DND-41 (cell line): ENCODE measurements around the gene PCGF3.

Experiments
- ATAC-seq: fragments of 200-7000 bp; cut with Tn5 transposase; 3 replicates; pipeline ENCODE4 v1.9.1; 2021; ENCODE audit warnings: low read depth; ENCODE audit not compliant: insufficient read depth
- DNase-seq: peaks from one replicate; pipeline ENCODE4 v3.0.0-alpha.2; 2020
- H2AFZ ChIP-seq: 2 replicates; pipeline ENCODE4 v1.6.0; 2012; ENCODE audit warnings: low read depth, low read length
- H3K27ac ChIP-seq: 2 replicates; pipeline ENCODE4 v1.5.1; 2012; ENCODE audit warnings: low read length, inconsistent platforms
- H3K27me3 ChIP-seq: fragments of 200-600 bp; sonication (generic); 2 replicates; pipeline ENCODE4 v1.6.0; 2012; ENCODE audit warnings: low read length, mild to moderate bottlenecking, inconsistent platforms; ENCODE audit not compliant: insufficient read depth, poor library complexity
- H3K36me3 ChIP-seq: 2 replicates; pipeline ENCODE4 v1.5.1; 2012; ENCODE audit warnings: low read length, inconsistent platforms; ENCODE audit not compliant: insufficient read depth
- H3K4me1 ChIP-seq: 2 replicates; pipeline ENCODE4 v1.5.1; 2012; ENCODE audit warnings: mild to moderate bottlenecking, low read length; ENCODE audit not compliant: insufficient read depth
- H3K4me2 ChIP-seq: 2 replicates; pipeline ENCODE4 v1.6.0; 2012; ENCODE audit warnings: mild to moderate bottlenecking, moderate library complexity, low read length, inconsistent platforms; ENCODE audit not compliant: insufficient read depth
- H3K4me3 ChIP-seq, 2 experiments: fragments of 200-600 bp in 1 of 2; shearing (Covaris generic) in 1 of 2; 2 replicates each; pipeline ENCODE4 v1.5.1; 2012 to 2016; ENCODE audit warnings: inconsistent platforms in 2 of 2, low read length in 2 of 2, mild to moderate bottlenecking in 2 of 2, low read depth in 1 of 2, moderate library complexity in 1 of 2
- H3K79me2 ChIP-seq: 2 replicates; pipeline ENCODE4 v1.6.0; 2012; ENCODE audit warnings: low read length, inconsistent platforms; ENCODE audit not compliant: insufficient read depth
- H3K9ac ChIP-seq: 2 replicates; pipeline ENCODE4 v1.6.0; 2012; ENCODE audit warnings: low read depth, mild to moderate bottlenecking, inconsistent platforms, low read length, moderate library complexity
- H3K9me3 ChIP-seq: 2 replicates; pipeline ENCODE4 v1.5.1; 2012; ENCODE audit warnings: low read length, moderate library complexity, mild to moderate bottlenecking, inconsistent platforms; ENCODE audit not compliant: insufficient read depth, severe bottlenecking
- H4K20me1 ChIP-seq: 2 replicates; pipeline ENCODE4 v1.6.0; 2012; ENCODE audit warnings: low read length; ENCODE audit not compliant: insufficient read depth
- CTCF ChIP-seq: IDR thresholded peaks from 2 replicates; pipeline ENCODE4 v1.5.1; 2012; ENCODE audit warnings: borderline replicate concordance, low read length, moderate library complexity, mild to moderate bottlenecking; ENCODE audit not compliant: poor library complexity, severe bottlenecking; ENCODE audit errors: extremely low read depth
- EZH2 ChIP-seq: IDR thresholded peaks from 3 replicates; pipeline ENCODE4 v1.6.1; 2012; ENCODE audit warnings: borderline replicate concordance, low read depth, mild to moderate bottlenecking, moderate library complexity, low read length, inconsistent platforms; ENCODE audit not compliant: severe bottlenecking

Gene PCGF3

DNA sequence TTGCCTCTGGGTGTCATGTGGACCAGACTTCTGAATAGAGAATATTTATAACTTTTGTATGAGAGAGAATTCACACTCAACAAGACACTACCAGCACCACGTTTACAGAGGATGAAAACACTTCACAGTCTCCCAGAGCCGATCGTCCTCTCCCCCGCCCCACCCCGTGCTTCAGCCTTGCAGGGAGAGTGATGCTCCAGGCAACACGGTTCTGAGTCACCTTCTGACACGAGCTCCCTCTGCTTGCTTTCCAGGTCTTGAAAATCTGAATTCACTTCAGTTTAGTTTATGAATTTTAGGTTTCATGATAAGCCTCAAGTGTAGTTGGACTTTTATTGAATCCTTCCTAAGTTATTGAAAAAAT lies 60.5 kb downstream of the PCGF3 start:
- Histone ChIP-seq H2AFZ (no peak overlapping the region), H3K9ac (no peak overlapping the region), H3K79me2 (peaks cover 57% of the 10 kb centered on the region), H3K27ac (no peak overlapping the region), H3K4me1 (no peaks in the 10 kb centered on the region), H3K36me3 (peaks cover 96% of the 10 kb centered on the region), H3K27me3 (no peaks in the 10 kb centered on the region), H3K4me3 (no peak overlapping the region), H3K4me2 (no peak overlapping the region), H4K20me1 (peaks cover 82% of the 10 kb centered on the region), H3K9me3 (no peaks in the 10 kb centered on the region)
- ATAC-seq = no peak; the same call in 2 of the 3 replicates
- DNase-seq = no peak
- TF ChIP-seq CTCF = no peak
- no peak for TF ChIP-seq EZH2

DNA sequence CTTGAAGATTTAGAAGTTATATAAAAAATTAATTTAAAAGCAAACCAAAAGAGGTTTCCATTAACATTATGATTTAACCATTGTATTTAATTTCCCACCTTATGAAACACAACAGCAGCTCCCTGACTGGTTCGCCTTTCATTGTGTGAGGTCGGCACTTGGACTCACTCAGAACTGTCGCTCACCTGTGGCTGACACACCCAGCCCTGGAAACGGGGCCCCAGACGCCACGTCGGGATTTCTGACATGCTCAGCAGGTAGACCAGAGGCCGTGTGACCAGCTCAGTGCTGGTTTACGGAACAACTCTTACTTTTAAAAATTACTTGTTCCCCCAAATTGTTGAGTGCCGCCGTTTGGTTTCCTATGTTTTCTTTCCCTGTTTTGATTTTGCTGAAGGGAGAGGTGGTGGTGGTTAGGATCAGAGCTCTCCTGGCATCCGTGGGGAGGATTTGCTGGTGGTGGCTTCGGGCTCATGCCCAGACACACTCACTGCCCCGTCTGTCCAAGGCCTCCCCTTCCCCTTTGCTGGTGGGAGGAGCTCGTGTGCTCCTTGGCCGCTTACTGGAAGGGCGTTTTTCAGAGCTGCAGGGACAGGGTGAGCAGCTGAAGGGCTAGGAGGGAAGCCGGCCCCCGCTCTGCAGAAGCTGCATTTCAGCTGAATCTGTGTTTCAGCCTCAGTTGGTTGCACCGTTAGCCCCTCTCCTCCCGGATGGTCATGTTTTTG lies 61.1 kb downstream of the PCGF3 start:
- Histone ChIP-seq H3K4me1 (no peaks in the 10 kb centered on the region), H3K9ac (no peak overlapping the region), H3K4me2 (no peak overlapping the region), H3K4me3 (no peak overlapping the region), H3K9me3 (no peaks in the 10 kb centered on the region), H2AFZ (no peak overlapping the region), H3K27me3 (no peaks in the 10 kb centered on the region), H3K27ac (no peak overlapping the region), H4K20me1 (peaks cover 82% of the 10 kb centered on the region), H3K36me3 (peaks cover 95% of the 10 kb centered on the region), H3K79me2 (peaks cover 61% of the 10 kb centered on the region)
- TF ChIP-seq EZH2 = no peak
- DNase-seq = no peak
- no peak for ATAC-seq

- H3K36me3 ChIP-seq = peaks cover 94% of the 10 kb centered on the region
- H3K79me2 ChIP-seq = peaks cover 70% of the 10 kb centered on the region
- no peak overlapping the region for H3K27ac ChIP-seq
- H3K4me2 ChIP-seq = no peak overlapping the region
- H3K9me3 ChIP-seq = no peaks in the 10 kb centered on the region
- no peak overlapping the region for H3K4me3 ChIP-seq
- H3K9ac ChIP-seq = no peak overlapping the region
- TF ChIP-seq EZH2 (no peak), CTCF (no peak)
- DNase-seq = no peak
- no peak for ATAC-seq
- H3K27me3 ChIP-seq = no peaks in the 10 kb centered on the region
- H3K4me1 ChIP-seq = no peaks in the 10 kb centered on the region
- H4K20me1 ChIP-seq = peaks cover 82% of the 10 kb centered on the region
- no peak overlapping the region for H2AFZ ChIP-seq
Observed at GRCh38 chr4:768076-768475, 62.4 kb downstream of the PCGF3 start.

- H3K79me2 ChIP-seq = peaks cover 79% of the 10 kb centered on the region
- no peak overlapping the region for H2AFZ ChIP-seq
- no peak overlapping the region for H3K4me2 ChIP-seq
- H3K4me3 ChIP-seq = no peak overlapping the region
- H3K4me1 ChIP-seq = no peaks in the 10 kb centered on the region
- TF ChIP-seq EZH2 (no peak), CTCF (no peak)
- H3K9me3 ChIP-seq = no peaks in the 10 kb centered on the region
- H4K20me1 ChIP-seq = peaks cover 85% of the 10 kb centered on the region
- no peak overlapping the region for H3K9ac ChIP-seq
- H3K27ac ChIP-seq = no peak overlapping the region
- H3K27me3 ChIP-seq = no peaks in the 10 kb centered on the region
- ATAC-seq (no peak), DNase-seq (no peak)
- peaks cover 92% of the 10 kb centered on the region for H3K36me3 ChIP-seq
Observed at GRCh38 chr4:768995-769394, 63.4 kb downstream of the PCGF3 start.
